HT1080 (cell line): ENCODE measurements around the gene MRPS24. TPM values are rescaled to one million over a fixed set of nuclear protein-coding genes. Genes with fewer than 3 reads are reported as not detected.
"Not testable (repeated sequence)": the region's sequence is repeated elsewhere in the genome, so short reads cannot be mapped to it uniquely, and the experiment has no call there.

Source experiments
- DNase-seq: peaks from one replicate; pipeline ENCODE4 v3.0.0-alpha.2; 2015; ENCODE audit warnings: low read depth
- small RNA-seq: library from RNA; depleted of rRNA; stranded (forward); fragments of <200 nt; gene quantifications from one replicate; pipeline ENCODE3, GENCODE V24; 2014
- total RNA-seq: library from RNA; depleted of rRNA; stranded (reverse); fragments of >200 nt; shearing (Covaris generic); gene quantifications from 2 replicates; pipeline ENCODE4 v1.2.3, GENCODE V29; 2014; rRNA removed

The MRPS24 gene
- total RNA-seq, 1 experiment from 2014 or later = 154 TPM

GRCh38 chr7:43843296-43843695, 26.0 kb downstream of the MRPS24 start:
- DNase-seq = no peak

- no peak for DNase-seq
Observed at GRCh38 chr7:43838201-43838658, 31.1 kb downstream of the MRPS24 start.

- DNase-seq = peak; percentile 87
Observed at GRCh38 chr7:43834463-43835251, 34.7 kb downstream of the MRPS24 start.

- not testable (repeated sequence) for DNase-seq
Observed at GRCh38 chr7:43830917-43831316, 38.4 kb downstream of the MRPS24 start.

- no peak for DNase-seq
Observed at GRCh38 chr7:43825391-43825808, 43.9 kb downstream of the MRPS24 start.

- no peak for DNase-seq
Observed at GRCh38 chr7:43824963-43825362, 44.4 kb downstream of the MRPS24 start.

GRCh38 chr7:43824513-43824912, 44.8 kb downstream of the MRPS24 start:
- DNase-seq = not testable (repeated sequence)

GRCh38 chr7:43823941-43824340, 45.4 kb downstream of the MRPS24 start:
- DNase-seq = no peak

GRCh38 chr7:43823425-43823824, 45.9 kb downstream of the MRPS24 start:
- DNase-seq = not testable (repeated sequence)

Small RNA genes lying within 50 kb of the gene (small RNA-seq; reads per million reads assigned to genes)
- gene MRPS24 = not detected

Other genes starting within 250 kb of the MRPS24 start
- gene COA1, start 140.0 kb downstream of the MRPS24 start, total RNA-seq = 84.4 and 102 TPM in 2 replicates
- 22.0 and 22.6 TPM in 2 replicates for gene BLVRA, start 110.8 kb downstream of the MRPS24 start, total RNA-seq
- 18.7 and 20.6 TPM in 2 replicates for gene URGCP, start 37.1 kb upstream of the MRPS24 start, total RNA-seq
- 16.9 and 18.4 TPM in 2 replicates for gene UBE2D4, start 56.9 kb upstream of the MRPS24 start, total RNA-seq
- not detected in 2 replicates for gene SPDYE1, start 128.4 kb upstream of the MRPS24 start, total RNA-seq
- 154 and 156 TPM in 2 replicates for gene DBNL, start 175.2 kb upstream of the MRPS24 start, total RNA-seq
- not detected in 2 replicates for gene PGAM2, start 196.1 kb upstream of the MRPS24 start, total RNA-seq
- gene POLM, start 213.0 kb upstream of the MRPS24 start, total RNA-seq = 12.8 and 17.4 TPM in 2 replicates
- not detected in 2 replicates for gene AEBP1, start 234.8 kb upstream of the MRPS24 start, total RNA-seq